NCI-H1436 (cell line): ENCODE results near the gene ALMS1.
"Not testable (repeated sequence)": the region's sequence is repeated elsewhere in the genome, so short reads cannot be mapped to it uniquely, and the experiment has no call there.

Source experiments
- DNase-seq: peaks from one replicate; lab custom pipeline; 2025; lab: John Stamatoyannopoulos, UW

The ALMS1 gene, protein sequence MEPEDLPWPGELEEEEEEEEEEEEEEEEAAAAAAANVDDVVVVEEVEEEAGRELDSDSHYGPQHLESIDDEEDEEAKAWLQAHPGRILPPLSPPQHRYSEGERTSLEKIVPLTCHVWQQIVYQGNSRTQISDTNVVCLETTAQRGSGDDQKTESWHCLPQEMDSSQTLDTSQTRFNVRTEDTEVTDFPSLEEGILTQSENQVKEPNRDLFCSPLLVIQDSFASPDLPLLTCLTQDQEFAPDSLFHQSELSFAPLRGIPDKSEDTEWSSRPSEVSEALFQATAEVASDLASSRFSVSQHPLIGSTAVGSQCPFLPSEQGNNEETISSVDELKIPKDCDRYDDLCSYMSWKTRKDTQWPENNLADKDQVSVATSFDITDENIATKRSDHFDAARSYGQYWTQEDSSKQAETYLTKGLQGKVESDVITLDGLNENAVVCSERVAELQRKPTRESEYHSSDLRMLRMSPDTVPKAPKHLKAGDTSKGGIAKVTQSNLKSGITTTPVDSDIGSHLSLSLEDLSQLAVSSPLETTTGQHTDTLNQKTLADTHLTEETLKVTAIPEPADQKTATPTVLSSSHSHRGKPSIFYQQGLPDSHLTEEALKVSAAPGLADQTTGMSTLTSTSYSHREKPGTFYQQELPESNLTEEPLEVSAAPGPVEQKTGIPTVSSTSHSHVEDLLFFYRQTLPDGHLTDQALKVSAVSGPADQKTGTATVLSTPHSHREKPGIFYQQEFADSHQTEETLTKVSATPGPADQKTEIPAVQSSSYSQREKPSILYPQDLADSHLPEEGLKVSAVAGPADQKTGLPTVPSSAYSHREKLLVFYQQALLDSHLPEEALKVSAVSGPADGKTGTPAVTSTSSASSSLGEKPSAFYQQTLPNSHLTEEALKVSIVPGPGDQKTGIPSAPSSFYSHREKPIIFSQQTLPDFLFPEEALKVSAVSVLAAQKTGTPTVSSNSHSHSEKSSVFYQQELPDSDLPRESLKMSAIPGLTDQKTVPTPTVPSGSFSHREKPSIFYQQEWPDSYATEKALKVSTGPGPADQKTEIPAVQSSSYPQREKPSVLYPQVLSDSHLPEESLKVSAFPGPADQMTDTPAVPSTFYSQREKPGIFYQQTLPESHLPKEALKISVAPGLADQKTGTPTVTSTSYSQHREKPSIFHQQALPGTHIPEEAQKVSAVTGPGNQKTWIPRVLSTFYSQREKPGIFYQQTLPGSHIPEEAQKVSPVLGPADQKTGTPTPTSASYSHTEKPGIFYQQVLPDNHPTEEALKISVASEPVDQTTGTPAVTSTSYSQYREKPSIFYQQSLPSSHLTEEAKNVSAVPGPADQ (N-terminal part only)

DNA sequence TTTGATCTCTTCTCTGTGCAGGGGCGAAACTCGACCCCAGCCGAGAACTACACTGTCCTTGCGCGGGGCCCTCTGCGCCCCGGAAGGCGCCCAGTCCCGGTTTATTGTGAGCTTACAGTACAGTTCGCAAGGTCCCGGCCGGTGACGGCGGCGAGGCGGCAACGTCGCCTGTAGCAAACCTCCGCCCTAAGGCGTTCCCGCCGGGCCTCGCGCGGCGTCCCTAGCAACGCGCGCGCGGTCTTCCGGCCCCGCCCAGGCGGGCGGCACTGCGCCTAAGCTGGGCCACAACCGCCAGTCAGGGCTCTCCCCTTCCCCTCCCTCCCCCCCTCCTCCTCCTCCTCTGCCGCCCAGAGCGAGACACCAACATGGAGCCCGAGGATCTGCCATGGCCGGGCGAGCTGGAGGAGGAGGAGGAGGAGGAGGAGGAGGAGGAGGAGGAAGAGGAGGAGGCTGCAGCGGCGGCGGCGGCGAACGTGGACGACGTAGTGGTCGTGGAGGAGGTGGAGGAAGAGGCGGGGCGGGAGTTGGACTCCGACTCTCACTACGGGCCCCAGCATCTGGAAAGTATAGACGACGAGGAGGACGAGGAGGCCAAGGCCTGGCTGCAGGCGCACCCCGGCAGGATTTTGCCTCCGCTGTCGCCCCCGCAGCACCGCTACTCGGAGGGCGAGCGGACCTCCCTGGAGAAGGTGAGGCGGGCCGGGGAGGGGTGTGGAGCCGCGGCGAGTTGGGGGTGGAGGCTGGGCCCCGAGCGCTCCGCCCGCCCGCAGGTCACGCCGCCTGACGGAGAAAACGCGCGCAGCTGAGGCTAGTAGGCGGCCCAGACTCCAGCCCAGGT, at the start of gene ALMS1:
ALMS1 (plus strand) TSS at position 333 of the 838 bp plus-strand sequence; CDS start at position 366, 33 bp downstream.
- DNase-seq = peak; percentile 88

DNA sequence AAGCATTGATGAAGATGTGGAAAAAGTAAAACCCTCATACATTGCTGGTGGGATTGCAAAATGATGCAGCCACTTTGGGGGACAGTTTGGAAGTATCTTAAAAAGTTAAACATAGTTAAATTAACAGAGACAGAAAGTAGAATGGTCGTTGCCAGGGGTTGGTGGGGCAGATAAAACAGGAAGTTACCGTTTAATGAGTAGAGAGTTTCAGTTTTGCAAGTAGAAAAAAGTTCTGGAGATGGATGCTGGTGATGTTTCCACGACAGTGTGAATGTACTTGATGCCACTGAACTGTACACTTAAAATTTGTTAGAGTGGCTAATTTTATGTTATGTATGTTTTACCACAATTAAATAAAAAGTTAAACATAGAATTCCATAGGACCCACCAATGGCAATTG, 47.8 kb upstream of the ALMS1 start:
- DNase-seq = no peak

DNA sequence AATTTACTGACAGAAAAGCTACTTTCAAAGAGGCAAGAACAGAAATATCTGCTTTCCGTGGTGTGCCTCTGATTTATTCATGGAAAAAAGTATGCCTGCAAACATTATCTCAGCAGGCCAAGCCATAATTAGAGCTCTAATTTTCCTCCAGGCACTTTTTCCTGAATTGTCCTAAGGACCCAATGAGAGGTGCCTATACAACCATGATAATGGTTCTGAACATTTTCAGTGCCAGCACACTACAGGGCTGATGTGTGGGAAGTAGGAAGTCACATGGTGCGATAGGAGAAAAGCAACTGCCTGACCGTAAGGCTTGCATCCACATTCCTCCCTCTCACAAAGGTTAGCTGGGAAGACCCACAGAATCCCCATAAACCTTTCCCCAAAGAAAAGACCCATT, 46.4 kb upstream of the ALMS1 start:
- no peak for DNase-seq

GRCh38 chr2:73341039-73341438, 44.6 kb upstream of the ALMS1 start:
- no peak for DNase-seq

DNA sequence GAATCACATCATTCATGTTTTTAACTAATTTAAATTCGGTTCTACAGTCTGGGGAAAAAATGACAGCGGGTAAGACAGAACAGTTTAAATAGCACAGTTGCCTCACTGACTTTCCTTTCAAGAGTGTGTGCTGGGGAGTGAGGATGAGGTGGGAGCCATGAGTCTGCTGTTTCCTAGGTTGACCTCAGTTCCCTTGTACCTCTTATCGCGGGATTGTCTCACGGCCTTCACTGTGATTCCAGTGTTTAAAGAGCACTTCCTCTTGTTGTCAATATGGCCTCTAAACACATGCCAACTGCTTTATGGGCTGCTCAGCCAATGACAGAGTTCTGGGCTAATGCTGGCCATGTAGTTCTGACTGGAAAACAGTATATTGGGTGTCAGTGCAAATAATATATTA, 41.6 kb upstream of the ALMS1 start:
- no peak for DNase-seq

- DNase-seq = not testable (repeated sequence)
These were observed 40.9 kb upstream of the ALMS1 start for GRCh38 chr2:73344747-73345146.

DNA sequence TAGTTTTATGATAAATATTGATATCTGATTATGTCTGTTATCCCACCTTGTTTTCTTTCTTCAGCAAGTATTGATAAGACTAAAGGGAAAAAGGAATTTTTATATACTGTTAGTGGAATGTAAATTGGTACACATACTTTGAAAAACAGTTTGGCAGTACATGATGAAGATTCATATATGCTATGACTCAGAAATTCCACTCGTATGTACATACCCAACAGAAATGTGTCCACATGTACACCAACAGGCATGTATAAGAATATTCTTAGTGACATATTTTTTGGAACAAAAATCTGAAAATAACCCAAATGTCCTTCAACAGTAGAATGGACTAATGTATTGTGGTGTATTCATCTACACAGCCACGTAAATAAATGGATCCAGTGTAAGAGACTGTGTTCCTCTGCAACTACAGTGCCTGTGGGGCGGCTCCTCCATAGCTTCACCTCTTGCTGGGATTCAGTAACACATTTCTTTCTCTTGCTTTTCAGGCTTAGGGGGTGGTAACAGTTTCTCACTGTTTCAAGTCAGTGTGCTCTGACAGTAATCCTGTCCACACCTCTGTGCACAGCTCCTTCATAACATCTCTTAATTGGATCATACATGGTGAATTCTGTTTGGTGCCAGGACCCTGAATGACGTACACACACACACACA, 35.5 kb upstream of the ALMS1 start:
- DNase-seq = no peak

GRCh38 chr2:73356097-73356496, 29.5 kb upstream of the ALMS1 start:
- no peak for DNase-seq

DNA sequence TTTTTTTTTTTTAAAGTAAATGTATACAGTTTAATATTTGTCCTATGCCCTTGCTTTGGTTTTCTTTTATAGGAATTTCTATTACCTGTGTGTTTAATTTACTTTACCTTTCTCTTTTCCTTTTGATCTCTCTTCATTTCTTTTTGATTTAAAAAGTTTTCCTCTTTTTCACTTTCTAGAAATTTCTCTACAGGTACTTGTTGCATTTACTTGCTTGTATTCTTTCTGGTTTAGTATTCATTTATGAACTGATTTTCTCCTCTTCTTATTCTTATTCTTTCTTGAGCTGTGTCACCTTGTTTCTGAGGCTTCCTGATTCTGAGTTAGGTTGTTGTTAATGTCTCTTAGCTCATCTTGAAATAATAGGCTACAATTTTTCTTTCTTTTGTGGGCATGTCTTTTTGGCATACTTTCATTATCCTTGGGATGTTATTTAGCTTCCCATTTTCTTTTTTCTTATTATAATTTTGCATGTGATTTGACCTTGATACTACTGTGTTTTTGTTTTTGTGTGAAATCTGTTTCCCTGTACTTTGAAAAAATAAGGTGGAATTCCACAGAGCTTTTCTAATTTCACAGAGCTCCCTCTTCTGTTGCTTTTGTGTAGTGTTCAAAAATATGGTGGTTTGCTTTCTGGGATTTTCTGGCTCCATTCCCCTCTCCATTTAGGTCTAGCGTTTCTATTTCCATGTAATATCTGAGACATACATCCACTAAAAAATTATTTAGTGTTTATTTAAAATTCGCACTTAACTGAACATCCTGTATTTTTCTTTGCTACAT, 25.5 kb upstream of the ALMS1 start:
- DNase-seq = no peak

GRCh38 chr2:73366060-73366459, 19.6 kb upstream of the ALMS1 start:
- DNase-seq = no peak

- DNase-seq = no peak
These were observed 16.9 kb upstream of the ALMS1 start for GRCh38 chr2:73368781-73369180.

- no peak for DNase-seq
These were observed 15.3 kb upstream of the ALMS1 start for GRCh38 chr2:73370348-73370747.

DNA sequence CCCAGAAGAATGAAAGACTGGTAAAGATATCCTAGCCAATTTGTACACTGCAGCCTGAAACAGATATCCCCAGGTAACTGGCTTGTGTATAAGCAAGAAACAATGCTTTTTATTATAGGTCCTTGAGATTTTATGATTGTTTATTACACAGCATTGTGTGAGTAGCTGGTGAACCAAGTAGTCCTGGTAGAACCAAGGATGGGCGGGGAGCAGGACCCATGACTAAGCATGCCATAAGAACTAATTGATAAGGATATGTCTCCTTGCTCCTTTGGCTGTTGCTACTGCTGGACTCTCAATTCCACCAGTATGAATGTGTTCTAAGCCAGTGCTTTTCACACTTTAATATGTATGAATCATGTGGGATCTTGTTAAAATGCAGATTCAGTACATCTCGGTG, 12.3 kb upstream of the ALMS1 start:
- no peak for DNase-seq

DNA sequence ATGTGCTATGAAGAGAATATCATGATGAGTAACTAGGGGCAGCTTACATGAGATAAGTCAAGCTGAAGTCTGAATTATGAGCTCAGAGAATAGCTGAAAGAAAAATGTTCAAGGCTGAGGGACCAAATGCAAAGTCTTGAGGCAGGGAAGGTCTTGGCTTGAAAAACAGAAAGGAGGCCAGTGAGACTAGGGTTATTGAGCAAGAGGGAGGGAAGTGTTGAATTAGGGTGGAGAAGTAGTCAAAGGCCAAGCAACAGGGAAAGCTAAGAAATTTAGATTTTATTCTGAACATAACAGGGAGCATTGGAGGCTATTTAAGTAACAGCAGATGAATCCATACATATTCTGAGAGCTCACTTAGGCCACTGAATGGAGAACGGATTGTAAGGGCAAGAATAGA, 11.4 kb upstream of the ALMS1 start:
- no peak for DNase-seq

DNA sequence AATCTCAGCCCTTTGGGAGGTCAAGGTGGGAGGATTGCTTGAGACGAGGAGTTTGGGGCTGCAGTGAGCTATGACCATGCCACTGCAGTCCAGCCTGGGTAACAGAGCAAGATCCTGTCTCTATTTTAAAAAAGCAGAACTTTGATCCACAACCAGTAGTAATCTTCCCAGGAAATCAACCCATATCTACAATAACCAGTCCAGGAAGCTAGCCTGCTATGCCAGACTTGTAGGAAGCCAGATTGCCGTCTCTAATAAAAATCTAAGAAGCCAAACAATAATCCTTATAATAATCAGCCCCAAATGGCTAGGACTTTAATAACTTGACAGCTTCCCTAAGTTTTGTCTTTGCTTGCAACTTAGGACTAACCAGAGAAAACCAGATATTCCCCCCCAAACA, 9.0 kb upstream of the ALMS1 start:
- no peak for DNase-seq

GRCh38 chr2:73383036-73383435, 2.6 kb upstream of the ALMS1 start:
- no peak for DNase-seq

GRCh38 chr2:73385123-73385503, 523 bp upstream of the ALMS1 start:
- DNase-seq = no peak

DNA sequence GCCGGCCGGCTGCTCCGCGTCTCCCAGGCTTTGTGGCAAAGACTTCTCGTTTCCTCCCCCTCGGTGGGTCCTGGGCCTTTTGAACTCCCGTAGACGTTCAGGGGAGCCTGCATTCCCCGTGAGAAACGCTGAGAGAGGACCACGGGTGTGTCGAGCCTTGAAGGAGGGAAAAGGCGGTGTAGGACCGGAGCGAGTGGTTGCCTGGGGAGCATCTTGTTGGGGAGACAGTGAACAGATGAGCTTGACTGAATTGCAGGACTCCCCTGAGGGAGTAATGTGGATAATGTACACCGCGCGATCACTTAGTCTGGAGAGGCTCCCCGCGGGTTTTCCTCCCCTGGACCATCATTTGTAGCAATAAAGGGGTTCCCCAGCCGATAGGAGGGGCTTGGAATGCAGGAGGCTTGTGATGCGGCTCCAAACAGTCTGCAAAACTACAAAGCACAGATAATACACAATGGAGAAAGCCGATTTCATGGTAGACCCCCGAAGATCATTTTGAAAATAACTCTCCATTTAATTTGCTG, 769 bp downstream of the ALMS1 start:
- peak; percentile 28 for DNase-seq

- no peak for DNase-seq
These were observed 1.4 kb downstream of the ALMS1 start for GRCh38 chr2:73386894-73387636.
